Measurements from ENCODE around the gene DAB2.
A peak's percentile ranks its signal among the peaks of the same experiment; 100 is the strongest.

The DAB2 gene

GRCh38 chr5:39424736-39425637 is at the start of gene DAB2:
DAB2 (minus strand) TSS chr5:39424980; CDS start chr5:39394320, 30,660 bp downstream.
- peak; percentile 32 for DNase-seq

GRCh38 chr5:39473156-39473775 is 48.5 kb upstream of the DAB2 start:
- DNase-seq: no peak

GRCh38 chr5:39471836-39472508 is 47.2 kb upstream of the DAB2 start:
- DNase-seq: no peak

- DNase-seq: no peak
Observed at GRCh38 chr5:39470811-39471210, 46.0 kb upstream of the DAB2 start.

GRCh38 chr5:39469777-39470415 is 45.1 kb upstream of the DAB2 start:
- DNase-seq: no peak

- no peak for DNase-seq
Observed at GRCh38 chr5:39469176-39469575, 44.4 kb upstream of the DAB2 start.

GRCh38 chr5:39466846-39467245 is 42.1 kb upstream of the DAB2 start:
- DNase-seq: no peak

GRCh38 chr5:39465843-39466242 is 41.1 kb upstream of the DAB2 start:
- DNase-seq: no peak

- no peak for DNase-seq
Observed at GRCh38 chr5:39465097-39465496, 40.3 kb upstream of the DAB2 start.

GRCh38 chr5:39464088-39464487 is 39.3 kb upstream of the DAB2 start:
- DNase-seq: no peak

- DNase-seq: no peak
Observed at GRCh38 chr5:39462211-39462610, 37.4 kb upstream of the DAB2 start.

- DNase-seq: peak; percentile 38
Observed at GRCh38 chr5:39461007-39461682, 36.4 kb upstream of the DAB2 start.

GRCh38 chr5:39459907-39460306 is 35.1 kb upstream of the DAB2 start:
- DNase-seq: no peak

- DNase-seq: no peak
Observed at GRCh38 chr5:39459071-39459470, 34.3 kb upstream of the DAB2 start.

- no peak for DNase-seq
Observed at GRCh38 chr5:39455645-39456044, 30.9 kb upstream of the DAB2 start.

GRCh38 chr5:39453606-39454005 is 28.8 kb upstream of the DAB2 start:
- DNase-seq: no peak

- no peak for DNase-seq
Observed at GRCh38 chr5:39452846-39453245, 28.1 kb upstream of the DAB2 start.

- no peak for DNase-seq
Observed at GRCh38 chr5:39451276-39451941, 26.6 kb upstream of the DAB2 start.

- DNase-seq: no peak
Observed at GRCh38 chr5:39450487-39450886, 25.7 kb upstream of the DAB2 start.

- DNase-seq: no peak
Observed at GRCh38 chr5:39449591-39449990, 24.8 kb upstream of the DAB2 start.

- DNase-seq: no peak
Observed at GRCh38 chr5:39448506-39449128, 23.8 kb upstream of the DAB2 start.

- DNase-seq: no peak
Observed at GRCh38 chr5:39447968-39448367, 23.2 kb upstream of the DAB2 start.
